GM12878 (cell line): ENCODE data around the gene MAP3K4. TPM values are rescaled to one million over a fixed set of nuclear protein-coding genes. Genes with fewer than 3 reads are reported as not detected.

Experiments used
- MEF2A ChIP-seq: IDR thresholded peaks from 2 replicates; pipeline ENCODE4 v1.6.1; 2011; ENCODE audit warnings: low read depth, mild to moderate bottlenecking, low read length, moderate library complexity; ENCODE audit not compliant: insufficient read depth
- MTA2 ChIP-seq: fragments of 450-650 bp; IDR thresholded peaks from 2 replicates; pipeline ENCODE4 v1.6.1; 2016; ENCODE audit warnings: low read depth, mild to moderate bottlenecking, moderate library complexity
- MYC ChIP-seq: IDR thresholded peaks from 2 replicates; pipeline ENCODE4 v1.6.1; 2011; ENCODE audit warnings: mild to moderate bottlenecking, low read length, moderate library complexity, inconsistent platforms; ENCODE audit not compliant: insufficient read depth, insufficient replicate concordance, insufficient read length, severe bottlenecking
- RB1 ChIP-seq: fragments of 450-650 bp; formaldehyde crosslinking; IDR thresholded peaks from 2 replicates; pipeline ENCODE4 v1.6.1; 2017; ENCODE audit warnings: mild to moderate bottlenecking, borderline replicate concordance
- STAT1 ChIP-seq: fragments of 450-650 bp; conservative IDR thresholded peaks from 2 replicates; pipeline ENCODE4 v1.6.1; 2014; ENCODE audit warnings: antibody characterized with exemption, mild to moderate bottlenecking
- TAF1 ChIP-seq: IDR thresholded peaks from 2 replicates; pipeline ENCODE4 v1.6.1; 2011; ENCODE audit warnings: mild to moderate bottlenecking, low read depth, low read length, borderline replicate concordance
- ZNF217 ChIP-seq: fragments of 450-650 bp; IDR thresholded peaks from 2 replicates; pipeline ENCODE4 v1.6.1; 2017; ENCODE audit warnings: antibody characterized with exemption, mild to moderate bottlenecking
- polyA plus RNA-seq, 11 experiments: library from polyadenylated mRNA; depleted of rRNA in 4 of 11; unstranded in 6 of 11; stranded (reverse) in 5 of 11; fragments of >200 nt; fragmentation: Nextera tagmentation in 4 of 11; fragmentation: Illumina TruSeq in 1 of 11; extraction: Ambion mirVana in 4 of 11; extraction: Trizol in 1 of 11; gene quantifications; 1 replicate in 1 of 11; 2 replicates in 10 of 11; pipeline versions ENCODE4 v1.2.1 to v1.2.3, GENCODE V29; 2011 to 2016; ENCODE audit warnings: inconsistent platforms in 2 of 11, missing spikeins in 2 of 11, low read depth in 1 of 11
- total RNA-seq, 4 experiments: library from RNA; depleted of rRNA in 3 of 4; stranded (reverse); fragments of >200 nt in 3 of 4; fragmentation: Illumina TruSeq in 1 of 4; extraction: Trizol in 1 of 4; gene quantifications; 2 replicates each; pipeline versions ENCODE4 v1.2.1 to v1.2.3, GENCODE V29; 2013 to 2021
- TF ChIP-seq, protein P1 (sequence below): fragments of 450-650 bp; conservative IDR thresholded peaks from 2 replicates; pipeline ENCODE4 v1.6.1; 2017; ENCODE audit warnings: mild to moderate bottlenecking, moderate library complexity
- TF ChIP-seq, protein P2 (sequence below): fragments of 450-650 bp; IDR thresholded peaks from 2 replicates; pipeline ENCODE4 v1.6.1; 2017; ENCODE audit warnings: mild to moderate bottlenecking, low read depth, inconsistent platforms; ENCODE audit not compliant: poor library complexity, severe bottlenecking
- TF ChIP-seq, protein P3 (sequence below): IDR thresholded peaks from 2 replicates; pipeline ENCODE4 v1.6.1; 2011; ENCODE audit warnings: low read depth, low read length, improper control_type of control experiment, borderline replicate concordance
- TF ChIP-seq, protein P4 (sequence below): IDR thresholded peaks from 2 replicates; pipeline ENCODE4 v1.6.1; 2012; ENCODE audit warnings: mild to moderate bottlenecking, low read depth, low read length
- TF ChIP-seq, protein P5 (sequence below): fragments of 450-650 bp; IDR thresholded peaks from 2 replicates; pipeline ENCODE4 v1.6.1; 2017; ENCODE audit warnings: mild to moderate bottlenecking, moderate library complexity
- TF ChIP-seq, protein P6 (sequence below): fragments of 450-650 bp; IDR thresholded peaks from 2 replicates; pipeline ENCODE4 v1.6.1; 2017; ENCODE audit warnings: borderline replicate concordance

MAP3K4 gene
- total and polyA plus RNA-seq, 10 of the 15 experiments (the other 5 are each of a cell fraction or from before 2014, with no cell fraction given), result 14.0 to 44.5 (median 23.1) TPM

DNA sequence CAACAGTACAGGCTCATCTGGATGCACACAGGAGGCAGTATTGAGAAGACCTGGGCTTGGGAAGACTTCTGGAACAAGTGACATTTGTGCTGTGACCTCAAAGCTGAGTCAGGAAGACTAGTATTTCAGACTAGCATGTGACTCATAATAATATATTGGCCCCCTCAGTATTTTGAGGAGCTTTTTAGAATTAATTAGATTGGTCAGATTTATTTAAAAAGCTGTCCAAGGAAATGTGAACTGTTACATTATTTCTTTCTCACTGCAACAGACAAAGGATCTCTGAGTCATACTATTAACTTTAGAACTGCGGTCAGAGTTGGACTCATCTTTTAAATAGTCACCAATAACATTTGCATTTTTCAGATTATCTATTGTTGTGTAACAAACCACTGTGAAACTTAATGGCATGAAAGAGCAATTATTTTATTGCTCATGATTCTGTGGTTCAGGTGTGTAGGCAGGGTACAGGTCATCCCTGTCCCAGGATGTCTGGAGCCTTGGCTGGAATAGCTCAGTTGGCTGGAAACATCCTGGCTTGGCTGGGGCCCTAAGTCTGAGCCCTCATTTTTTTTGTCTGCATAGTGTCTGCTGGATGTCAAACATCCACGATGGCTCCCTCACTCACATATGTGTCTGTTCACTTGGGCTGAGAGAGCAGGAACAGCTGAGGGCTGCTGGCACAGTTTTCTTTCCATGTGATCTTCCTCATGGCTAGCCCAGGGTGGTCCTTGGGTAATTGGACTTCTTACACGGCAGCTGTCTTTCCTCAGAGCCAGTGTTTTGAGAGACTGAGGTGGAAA is 46.9 kb downstream of the MAP3K4 start (continued):
- TF ChIP-seq, protein P1, sequence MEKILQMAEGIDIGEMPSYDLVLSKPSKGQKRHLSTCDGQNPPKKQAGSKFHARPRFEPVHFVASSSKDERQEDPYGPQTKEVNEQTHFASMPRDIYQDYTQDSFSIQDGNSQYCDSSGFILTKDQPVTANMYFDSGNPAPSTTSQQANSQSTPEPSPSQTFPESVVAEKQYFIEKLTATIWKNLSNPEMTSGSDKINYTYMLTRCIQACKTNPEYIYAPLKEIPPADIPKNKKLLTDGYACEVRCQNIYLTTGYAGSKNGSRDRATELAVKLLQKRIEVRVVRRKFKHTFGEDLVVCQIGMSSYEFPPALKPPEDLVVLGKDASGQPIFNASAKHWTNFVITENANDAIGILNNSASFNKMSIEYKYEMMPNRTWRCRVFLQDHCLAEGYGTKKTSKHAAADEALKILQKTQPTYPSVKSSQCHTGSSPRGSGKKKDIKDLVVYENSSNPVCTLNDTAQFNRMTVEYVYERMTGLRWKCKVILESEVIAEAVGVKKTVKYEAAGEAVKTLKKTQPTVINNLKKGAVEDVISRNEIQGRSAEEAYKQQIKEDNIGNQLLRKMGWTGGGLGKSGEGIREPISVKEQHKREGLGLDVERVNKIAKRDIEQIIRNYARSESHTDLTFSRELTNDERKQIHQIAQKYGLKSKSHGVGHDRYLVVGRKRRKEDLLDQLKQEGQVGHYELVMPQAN, result no peak
- TF ChIP-seq, protein P2, sequence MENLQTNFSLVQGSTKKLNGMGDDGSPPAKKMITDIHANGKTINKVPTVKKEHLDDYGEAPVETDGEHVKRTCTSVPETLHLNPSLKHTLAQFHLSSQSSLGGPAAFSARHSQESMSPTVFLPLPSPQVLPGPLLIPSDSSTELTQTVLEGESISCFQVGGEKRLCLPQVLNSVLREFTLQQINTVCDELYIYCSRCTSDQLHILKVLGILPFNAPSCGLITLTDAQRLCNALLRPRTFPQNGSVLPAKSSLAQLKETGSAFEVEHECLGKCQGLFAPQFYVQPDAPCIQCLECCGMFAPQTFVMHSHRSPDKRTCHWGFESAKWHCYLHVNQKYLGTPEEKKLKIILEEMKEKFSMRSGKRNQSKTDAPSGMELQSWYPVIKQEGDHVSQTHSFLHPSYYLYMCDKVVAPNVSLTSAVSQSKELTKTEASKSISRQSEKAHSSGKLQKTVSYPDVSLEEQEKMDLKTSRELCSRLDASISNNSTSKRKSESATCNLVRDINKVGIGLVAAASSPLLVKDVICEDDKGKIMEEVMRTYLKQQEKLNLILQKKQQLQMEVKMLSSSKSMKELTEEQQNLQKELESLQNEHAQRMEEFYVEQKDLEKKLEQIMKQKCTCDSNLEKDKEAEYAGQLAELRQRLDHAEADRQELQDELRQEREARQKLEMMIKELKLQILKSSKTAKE, result peak; percentile 89
- TF ChIP-seq, protein P3, sequence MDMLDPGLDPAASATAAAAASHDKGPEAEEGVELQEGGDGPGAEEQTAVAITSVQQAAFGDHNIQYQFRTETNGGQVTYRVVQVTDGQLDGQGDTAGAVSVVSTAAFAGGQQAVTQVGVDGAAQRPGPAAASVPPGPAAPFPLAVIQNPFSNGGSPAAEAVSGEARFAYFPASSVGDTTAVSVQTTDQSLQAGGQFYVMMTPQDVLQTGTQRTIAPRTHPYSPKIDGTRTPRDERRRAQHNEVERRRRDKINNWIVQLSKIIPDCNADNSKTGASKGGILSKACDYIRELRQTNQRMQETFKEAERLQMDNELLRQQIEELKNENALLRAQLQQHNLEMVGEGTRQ, result no peak
- no peak for TF ChIP-seq TAF1
- TF ChIP-seq ZNF217, result peak; percentile 92; the same call in 1 of the 2 replicates
- TF ChIP-seq MEF2A, result peak; percentile 86
- TF ChIP-seq, protein P4, sequence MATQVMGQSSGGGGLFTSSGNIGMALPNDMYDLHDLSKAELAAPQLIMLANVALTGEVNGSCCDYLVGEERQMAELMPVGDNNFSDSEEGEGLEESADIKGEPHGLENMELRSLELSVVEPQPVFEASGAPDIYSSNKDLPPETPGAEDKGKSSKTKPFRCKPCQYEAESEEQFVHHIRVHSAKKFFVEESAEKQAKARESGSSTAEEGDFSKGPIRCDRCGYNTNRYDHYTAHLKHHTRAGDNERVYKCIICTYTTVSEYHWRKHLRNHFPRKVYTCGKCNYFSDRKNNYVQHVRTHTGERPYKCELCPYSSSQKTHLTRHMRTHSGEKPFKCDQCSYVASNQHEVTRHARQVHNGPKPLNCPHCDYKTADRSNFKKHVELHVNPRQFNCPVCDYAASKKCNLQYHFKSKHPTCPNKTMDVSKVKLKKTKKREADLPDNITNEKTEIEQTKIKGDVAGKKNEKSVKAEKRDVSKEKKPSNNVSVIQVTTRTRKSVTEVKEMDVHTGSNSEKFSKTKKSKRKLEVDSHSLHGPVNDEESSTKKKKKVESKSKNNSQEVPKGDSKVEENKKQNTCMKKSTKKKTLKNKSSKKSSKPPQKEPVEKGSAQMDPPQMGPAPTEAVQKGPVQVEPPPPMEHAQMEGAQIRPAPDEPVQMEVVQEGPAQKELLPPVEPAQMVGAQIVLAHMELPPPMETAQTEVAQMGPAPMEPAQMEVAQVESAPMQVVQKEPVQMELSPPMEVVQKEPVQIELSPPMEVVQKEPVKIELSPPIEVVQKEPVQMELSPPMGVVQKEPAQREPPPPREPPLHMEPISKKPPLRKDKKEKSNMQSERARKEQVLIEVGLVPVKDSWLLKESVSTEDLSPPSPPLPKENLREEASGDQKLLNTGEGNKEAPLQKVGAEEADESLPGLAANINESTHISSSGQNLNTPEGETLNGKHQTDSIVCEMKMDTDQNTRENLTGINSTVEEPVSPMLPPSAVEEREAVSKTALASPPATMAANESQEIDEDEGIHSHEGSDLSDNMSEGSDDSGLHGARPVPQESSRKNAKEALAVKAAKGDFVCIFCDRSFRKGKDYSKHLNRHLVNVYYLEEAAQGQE, result no peak
- no peak for TF ChIP-seq STAT1
- TF ChIP-seq MYC, result no peak
- TF ChIP-seq, protein P5, sequence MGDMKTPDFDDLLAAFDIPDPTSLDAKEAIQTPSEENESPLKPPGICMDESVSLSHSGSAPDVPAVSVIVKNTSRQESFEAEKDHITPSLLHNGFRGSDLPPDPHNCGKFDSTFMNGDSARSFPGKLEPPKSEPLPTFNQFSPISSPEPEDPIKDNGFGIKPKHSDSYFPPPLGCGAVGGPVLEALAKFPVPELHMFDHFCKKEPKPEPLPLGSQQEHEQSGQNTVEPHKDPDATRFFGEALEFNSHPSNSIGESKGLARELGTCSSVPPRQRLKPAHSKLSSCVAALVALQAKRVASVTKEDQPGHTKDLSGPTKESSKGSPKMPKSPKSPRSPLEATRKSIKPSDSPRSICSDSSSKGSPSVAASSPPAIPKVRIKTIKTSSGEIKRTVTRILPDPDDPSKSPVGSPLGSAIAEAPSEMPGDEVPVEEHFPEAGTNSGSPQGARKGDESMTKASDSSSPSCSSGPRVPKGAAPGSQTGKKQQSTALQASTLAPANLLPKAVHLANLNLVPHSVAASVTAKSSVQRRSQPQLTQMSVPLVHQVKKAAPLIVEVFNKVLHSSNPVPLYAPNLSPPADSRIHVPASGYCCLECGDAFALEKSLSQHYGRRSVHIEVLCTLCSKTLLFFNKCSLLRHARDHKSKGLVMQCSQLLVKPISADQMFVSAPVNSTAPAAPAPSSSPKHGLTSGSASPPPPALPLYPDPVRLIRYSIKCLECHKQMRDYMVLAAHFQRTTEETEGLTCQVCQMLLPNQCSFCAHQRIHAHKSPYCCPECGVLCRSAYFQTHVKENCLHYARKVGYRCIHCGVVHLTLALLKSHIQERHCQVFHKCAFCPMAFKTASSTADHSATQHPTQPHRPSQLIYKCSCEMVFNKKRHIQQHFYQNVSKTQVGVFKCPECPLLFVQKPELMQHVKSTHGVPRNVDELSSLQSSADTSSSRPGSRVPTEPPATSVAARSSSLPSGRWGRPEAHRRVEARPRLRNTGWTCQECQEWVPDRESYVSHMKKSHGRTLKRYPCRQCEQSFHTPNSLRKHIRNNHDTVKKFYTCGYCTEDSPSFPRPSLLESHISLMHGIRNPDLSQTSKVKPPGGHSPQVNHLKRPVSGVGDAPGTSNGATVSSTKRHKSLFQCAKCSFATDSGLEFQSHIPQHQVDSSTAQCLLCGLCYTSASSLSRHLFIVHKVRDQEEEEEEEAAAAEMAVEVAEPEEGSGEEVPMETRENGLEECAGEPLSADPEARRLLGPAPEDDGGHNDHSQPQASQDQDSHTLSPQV, result no peak
- TF ChIP-seq, protein P6, sequence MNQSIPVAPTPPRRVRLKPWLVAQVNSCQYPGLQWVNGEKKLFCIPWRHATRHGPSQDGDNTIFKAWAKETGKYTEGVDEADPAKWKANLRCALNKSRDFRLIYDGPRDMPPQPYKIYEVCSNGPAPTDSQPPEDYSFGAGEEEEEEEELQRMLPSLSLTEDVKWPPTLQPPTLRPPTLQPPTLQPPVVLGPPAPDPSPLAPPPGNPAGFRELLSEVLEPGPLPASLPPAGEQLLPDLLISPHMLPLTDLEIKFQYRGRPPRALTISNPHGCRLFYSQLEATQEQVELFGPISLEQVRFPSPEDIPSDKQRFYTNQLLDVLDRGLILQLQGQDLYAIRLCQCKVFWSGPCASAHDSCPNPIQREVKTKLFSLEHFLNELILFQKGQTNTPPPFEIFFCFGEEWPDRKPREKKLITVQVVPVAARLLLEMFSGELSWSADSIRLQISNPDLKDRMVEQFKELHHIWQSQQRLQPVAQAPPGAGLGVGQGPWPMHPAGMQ, result no peak
- TF ChIP-seq RB1, result no peak
- TF ChIP-seq MTA2, result peak; percentile 98
